H4 (cell line): Measurements from ENCODE around the gene PRSS38. TPM values are rescaled to one million over a fixed set of nuclear protein-coding genes. Genes with fewer than 3 reads are reported as not detected.
"Not testable (repeated sequence)": the region's sequence is repeated elsewhere in the genome, so short reads cannot be mapped to it uniquely, and the experiment has no call there.

Source experiments
- DNase-seq: peaks from one replicate; pipeline ENCODE4 v3.0.0-alpha.2; 2015; ENCODE audit warnings: low spot score
- total RNA-seq: library from RNA; depleted of rRNA; stranded (reverse); fragments of >200 nt; shearing (Covaris generic); gene quantifications from 2 replicates; pipeline ENCODE4 v1.2.3, GENCODE V29; 2014

PRSS38 gene
- total RNA-seq, 1 experiment from 2014 or later: not detected

DNA sequence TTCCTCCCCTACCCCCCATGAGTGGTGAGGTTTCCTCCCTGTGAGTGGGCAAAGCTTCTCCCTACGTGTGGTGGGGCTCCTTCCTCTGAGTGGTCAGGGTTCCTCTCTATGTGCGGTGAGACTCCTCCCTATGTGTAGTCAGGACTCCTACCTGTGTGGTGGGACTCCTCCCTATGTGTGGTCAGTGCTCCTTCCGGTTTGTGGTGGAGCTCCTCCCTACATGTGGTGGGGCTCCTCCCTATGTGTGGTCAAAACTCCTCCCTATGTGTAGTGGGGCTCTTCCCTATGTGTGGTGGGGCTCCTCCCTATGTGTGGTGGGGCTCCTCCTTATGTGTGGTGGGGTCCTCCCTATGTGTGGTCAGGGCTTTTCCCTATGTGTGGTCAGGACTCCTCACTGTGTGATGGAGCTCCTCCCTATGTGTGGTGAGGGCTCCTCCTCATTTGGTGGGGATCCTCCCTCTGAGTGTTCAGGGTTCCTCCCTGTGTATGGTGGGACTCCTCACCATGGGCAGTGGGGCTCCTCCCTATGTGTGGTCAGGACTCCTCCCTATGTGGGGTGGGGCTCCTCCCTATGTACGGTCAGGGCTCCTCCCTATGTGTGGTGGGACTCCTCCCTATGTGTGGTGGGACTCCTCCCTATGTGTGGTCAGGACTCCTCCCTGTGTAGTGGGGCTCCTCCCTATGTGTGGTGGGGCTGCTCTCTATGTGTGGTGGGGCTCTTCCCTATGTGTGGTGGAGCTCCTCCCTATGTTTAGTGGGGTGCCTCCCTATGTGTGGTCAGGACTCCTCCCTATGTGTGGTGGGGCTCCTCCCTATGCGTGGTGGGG is 29.1 kb downstream of the PRSS38 start:
- DNase-seq: no peak

DNA sequence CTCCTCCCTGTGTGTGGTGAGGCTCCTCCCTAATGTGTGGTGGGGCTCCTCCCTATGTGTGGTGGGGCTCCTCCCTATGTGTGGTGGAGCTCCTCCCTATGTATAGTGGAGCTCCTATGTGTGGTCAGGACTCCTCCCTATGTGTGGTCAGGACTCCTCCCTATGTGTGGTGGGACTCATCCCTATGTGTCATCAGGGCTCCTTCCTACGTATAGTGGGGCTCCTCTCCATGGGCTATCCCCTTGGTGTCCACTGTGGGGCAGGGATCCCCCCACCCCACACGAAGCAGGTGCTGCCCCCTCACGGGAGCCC is 29.6 kb downstream of the PRSS38 start:
- no peak for DNase-seq

DNA sequence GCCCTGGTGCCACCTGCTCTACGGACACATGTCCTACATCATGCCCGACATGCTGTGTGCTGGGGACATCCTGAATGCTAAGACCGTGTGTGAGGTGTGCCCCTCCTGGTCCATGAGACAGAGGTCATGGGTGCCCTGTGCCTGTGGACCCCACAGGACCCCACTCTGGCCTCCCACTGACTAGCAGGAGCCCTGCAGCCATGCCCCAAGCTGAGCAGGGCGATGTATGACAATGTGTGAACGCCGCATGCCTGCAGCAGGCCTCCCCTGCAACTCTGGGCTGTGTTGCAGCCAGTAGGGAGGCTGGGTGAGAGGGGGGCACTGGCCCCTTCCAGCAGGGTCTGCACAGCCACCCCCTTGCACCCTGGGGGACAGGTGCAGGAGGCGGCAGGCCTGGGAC is 30.0 kb downstream of the PRSS38 start:
- DNase-seq: no peak

DNA sequence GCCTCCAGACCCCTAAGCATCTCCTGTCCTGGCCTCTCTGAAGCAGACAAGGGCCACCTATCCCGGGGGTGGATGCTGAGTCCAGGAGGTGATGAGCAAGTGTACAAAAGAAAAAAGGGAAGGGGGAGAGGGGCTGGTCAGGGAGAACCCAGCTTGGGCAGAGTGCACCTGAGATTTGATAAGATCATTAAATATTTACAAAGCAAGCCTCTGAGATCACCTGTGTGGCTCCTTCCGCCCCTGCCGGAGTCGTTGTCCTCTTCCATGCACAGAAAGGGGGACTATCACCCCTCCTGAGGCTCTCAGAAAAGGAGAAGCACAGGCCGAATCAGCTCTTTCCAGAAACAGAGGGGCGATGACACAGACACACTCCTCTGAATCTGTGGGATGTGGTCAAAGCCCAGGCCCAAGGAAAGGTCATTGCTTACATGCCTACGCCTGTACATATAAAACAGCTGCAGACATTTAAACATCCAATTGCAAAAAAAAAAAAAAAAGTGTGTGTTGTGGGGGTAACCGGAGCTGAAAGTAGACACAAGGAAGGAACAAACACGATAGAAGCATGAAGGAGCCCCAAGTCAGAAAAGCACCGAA is 30.9 kb downstream of the PRSS38 start:
- DNase-seq: no peak

DNA sequence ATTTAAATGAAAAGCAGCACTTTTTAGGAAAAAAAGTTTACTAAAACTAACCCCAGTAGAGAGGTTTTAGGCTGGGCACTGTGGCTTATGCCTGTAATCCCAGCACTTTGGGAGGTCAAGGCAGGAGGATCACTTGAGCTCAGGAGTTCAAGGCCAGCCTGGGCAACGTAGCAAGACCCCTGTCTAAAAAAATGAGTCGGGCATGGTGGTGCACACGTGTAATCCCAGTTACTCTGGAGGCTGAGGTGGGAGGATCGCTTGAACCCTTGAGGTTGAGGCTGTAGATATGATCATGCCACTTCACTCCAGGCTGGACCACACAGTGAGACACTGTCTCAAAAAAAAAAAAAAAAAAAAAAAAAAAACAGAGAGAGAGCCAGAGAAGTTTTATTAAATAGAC is 31.6 kb downstream of the PRSS38 start:
- DNase-seq: not testable (repeated sequence)

DNA sequence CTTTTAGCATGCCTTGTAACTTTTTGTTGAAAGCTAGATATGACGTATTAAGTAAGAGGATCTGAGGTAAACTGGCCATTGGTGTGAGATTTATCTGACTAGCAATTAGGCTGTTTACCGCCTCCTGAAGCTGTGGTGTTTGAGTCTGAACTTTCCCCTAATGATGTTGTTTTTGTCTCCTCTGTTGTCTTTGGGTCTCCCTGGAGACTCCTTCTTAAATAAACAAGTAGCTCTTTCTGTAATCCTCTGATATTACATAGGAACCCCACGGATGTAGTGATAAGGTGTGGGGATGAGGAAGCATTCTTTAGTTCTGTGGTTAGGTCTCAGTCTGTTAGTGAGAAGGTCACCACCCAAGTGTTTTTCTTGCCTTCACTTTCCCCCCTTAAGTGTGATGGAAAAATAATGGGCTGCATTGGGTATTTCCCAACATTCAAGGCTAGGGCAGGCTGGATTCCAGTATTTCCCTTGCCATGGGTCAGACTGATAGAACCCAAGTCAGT is 33.0 kb downstream of the PRSS38 start:
- DNase-seq: no peak

DNA sequence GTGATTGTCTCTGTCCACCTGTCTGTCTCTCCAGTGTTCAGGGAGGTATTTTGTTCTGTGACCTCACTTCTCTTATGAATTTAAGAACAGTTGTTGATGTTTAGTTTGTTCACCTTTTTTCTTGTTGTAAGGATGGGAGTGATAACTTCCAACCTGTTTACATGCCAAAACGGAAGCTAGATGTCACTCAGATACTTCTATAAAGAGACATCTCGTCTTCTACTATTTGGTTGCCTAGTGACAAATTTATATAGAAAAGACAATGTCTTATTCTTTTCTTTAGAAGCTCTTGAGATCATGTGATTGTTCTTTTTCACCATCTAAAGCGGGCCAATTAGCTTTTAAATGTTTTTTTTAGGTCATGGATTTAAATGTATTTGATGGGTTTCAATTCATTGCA is 33.8 kb downstream of the PRSS38 start:
- DNase-seq: no peak

DNA sequence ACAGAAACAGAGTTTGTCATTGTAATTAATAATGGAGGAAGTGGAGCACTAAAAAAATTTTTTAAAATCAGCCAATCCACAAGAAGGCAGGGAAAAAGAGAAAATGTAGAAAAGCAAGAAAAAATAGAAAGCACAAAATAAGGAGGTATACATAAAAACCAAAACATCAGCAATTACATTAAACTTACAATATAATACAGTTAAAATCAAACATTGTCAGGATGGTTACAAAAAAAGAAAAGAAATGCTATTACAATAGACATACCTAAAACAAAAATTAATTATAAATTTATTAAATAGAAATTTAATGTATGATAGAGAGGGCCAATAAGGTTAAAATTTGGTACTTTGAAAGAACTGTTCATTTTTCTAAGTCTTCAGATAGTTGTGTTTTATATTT is 38.7 kb downstream of the PRSS38 start:
- DNase-seq: no peak

DNA sequence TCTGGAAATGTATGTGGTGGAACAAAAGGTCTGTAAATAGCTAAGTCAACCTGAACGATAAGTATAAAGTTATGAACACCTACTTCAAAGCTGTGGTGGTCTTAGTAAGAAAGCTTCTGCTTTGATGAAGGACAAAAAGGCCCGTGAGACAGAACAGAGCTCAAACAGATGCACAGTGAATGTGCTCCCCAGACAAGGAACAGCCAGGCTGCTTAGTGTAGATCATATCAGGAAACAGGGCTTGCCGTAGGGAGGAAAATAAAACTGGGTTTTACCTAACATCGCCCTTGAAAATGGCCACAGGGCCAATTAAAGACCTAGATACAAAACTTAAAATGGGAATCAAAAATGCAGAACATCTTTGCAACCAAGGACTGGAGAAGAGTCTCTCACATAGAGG is 40.2 kb downstream of the PRSS38 start:
- no peak for DNase-seq

DNA sequence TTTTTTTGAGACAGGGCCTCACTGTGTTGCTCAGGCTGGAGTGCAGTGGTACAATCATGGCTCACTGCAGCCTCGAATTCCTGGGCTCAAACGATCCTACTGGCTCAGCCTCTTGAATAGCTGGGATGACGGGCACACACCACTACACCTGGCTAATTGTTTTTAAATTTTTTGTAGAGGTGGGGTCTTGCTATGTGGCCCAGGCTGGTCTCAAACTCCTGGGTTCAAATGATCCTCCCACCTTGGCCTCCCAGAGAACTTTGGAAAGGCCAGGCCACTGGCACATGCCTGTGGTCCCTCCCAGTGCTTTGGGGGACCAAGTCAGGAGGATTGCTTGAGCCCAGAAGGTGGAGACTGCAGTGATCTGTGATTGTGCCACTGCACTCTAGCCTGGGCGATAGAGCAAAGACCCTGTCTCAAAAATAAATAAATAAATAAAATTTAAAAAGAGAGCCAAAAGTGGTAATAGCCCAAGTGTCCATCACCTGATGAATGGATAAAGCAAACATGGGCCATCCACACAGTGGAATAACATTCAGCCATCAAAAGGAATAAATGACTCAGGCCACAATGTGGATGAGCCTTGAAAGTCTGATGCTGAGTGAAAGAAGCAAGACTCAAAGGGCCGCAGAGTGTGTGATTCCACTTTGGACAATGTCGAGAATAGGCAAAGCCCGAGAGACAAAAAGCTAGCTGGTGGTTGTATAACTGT is 40.8 kb downstream of the PRSS38 start:
- DNase-seq: no peak

DNA sequence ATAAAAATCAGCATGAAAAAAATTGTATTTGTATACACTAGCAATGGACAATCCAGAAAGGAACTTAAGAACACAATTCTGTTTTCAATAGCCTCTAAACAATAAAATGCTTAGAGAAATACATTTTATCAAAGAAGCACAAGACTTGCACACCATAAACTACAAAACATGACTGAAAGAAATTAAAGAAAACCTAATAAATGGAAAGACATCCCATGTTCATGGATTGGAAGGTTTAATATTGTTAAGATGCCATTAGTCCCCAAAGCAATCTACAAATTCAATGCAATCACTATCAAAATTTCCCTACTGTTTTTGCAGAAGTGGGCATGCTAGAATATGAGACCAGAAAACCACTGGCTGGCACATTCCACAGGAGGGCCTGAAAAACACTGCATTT is 49.4 kb downstream of the PRSS38 start:
- DNase-seq: no peak

DNA sequence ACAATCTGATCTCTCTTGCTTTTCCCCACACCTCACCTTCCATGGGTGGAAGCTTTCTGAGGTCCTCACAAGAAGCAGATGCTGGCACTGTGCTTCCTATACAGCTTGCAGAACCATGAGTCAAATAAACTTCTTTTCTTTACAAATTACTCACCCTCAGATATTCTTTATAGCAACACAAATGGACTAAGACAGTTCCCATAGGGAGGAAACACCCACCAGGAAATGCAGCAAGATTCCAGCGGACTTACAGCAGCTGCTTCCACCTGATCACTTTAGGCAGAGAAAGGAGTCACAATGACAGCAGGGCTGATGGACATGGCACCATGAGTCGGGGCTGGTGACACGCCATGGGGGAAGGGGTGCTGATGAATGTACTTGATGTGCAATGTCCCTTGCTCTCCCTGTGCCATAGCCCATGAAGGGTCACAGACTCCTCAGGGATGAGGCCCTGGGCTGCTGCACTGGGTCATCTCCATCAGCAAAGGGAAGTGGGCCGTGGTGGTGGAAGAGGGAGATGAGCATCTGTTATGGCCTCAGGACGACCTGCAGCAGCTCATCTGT is 53.9 kb downstream of the PRSS38 start:
- peak; percentile 21 for DNase-seq

DNA sequence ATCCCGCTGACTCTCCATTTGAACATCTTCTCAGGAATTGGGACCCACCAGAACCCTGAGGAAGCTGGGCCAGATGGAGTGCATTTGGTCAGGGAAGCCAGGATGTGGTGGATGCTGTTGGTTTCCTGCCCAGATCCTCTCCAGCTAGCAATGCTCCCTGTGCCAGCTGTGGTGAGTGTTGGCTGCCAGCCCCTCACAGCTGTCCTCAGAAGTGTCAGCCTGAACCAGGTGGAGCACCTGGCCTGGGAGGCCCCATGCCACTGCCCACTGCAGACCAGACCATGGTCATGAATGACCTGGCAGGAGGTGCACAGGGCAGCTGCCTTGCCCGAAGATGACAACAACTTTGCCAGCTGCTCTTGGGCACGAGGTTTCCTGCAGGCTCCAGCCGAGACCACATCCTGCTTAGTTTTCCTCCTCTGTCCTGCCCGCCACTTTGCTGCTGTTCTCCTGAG is 54.4 kb downstream of the PRSS38 start:
- DNase-seq: peak; percentile 76

DNA sequence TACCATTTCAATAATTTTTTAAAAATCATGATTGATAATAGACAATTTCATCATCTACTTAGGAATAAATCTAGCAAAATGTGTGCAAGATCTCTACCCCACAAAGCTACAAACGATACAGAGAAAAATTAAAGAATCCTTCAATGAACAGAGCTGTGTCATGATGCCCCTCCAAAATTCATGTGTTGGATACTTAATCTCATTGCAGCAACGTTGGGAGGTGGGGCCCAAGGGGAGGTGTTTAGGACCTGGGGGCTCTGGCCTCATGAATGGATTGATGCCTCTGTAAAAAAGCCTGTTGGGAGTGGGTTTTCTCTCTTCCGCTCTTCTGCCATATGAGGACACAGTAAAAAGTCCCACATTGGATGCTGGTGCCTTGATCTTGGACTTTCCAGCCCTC is 54.9 kb downstream of the PRSS38 start:
- DNase-seq: no peak

DNA sequence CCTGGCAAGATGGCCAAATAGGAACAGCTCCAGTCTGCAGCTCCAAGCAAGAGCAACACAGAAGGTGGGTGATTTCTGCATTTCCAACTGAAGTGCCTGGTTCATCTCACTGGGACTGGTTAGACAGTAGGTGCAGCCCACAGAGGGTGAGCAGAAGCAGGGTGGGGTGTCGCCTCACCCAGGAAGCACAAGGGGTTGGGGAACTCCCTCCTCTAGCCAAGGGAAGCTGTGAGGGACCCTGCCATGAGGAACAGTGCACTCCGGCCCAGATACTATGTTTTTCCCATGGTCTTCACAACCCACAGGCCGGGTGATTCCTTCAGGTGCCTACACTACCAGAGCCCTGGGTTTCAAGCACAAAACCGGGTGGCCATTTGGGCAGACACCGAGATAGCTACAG is 56.4 kb downstream of the PRSS38 start:
- DNase-seq: not testable (repeated sequence)

DNA sequence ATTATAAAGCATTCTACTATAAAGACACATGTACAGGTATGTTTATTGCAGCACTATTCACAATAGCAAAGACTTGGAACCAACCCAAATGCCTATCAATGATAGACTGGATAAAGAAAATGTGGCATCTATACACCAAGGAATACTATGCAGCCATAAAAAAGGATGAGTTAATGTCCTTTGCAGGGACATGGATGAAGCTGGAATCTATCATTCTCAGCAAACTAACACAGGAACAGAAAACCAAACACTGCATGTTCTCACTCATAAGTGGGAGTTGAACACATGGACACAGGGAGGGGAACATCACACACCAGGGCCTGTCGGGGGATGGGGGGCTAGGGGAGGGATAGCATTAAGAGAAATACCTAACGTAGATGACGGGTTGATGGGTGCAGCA is 62.3 kb downstream of the PRSS38 start:
- not testable (repeated sequence) for DNase-seq

DNA sequence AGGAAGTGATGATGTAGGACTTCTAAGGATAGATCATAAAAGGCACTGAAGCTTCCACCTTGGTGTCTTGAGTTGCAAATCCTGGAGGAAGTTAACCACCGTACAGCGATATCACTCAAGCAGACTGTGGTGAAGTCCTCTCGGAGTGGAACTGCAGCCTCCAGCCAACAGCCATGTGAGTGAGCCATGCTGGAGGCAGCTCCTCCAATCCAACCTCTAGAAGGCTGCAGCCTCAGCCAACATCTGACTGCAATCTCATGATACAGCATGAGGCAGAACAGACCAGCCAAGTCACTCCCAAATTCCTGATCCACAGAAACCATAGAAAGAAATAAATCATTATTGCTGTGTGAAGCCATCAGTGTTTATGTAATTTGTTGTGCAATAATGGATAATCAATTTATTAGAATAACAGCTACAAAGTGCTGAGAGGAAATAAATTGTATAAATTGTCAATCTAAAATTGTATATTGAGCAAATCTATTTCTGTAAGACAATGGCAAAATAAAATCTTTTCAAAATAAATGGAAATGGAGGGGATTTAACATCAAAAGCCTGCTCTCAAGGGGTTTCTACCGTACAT is 65.0 kb downstream of the PRSS38 start:
- DNase-seq: no peak

DNA sequence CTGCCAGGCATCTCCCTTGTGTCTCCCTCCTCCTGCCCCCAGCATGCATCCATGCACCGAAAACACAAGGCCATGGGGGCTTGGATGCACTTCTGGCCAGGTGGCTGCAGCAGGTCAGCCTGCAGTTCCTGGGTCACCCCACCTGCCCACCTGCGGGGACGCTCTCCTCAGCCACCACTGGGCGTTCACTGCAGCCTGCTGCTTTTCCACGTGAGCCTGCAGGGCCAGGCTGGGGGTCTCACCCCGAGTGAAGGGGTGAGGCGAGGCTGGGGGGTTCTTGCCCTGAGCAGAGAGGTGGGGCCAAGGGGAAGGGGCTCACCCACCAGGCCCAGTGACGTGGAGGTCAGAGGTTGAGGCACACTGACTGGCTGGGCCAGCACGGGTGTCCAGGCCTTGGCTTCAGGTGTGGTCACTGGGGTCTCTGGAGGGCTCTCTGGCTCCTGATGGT is 67.6 kb downstream of the PRSS38 start:
- no peak for DNase-seq

DNA sequence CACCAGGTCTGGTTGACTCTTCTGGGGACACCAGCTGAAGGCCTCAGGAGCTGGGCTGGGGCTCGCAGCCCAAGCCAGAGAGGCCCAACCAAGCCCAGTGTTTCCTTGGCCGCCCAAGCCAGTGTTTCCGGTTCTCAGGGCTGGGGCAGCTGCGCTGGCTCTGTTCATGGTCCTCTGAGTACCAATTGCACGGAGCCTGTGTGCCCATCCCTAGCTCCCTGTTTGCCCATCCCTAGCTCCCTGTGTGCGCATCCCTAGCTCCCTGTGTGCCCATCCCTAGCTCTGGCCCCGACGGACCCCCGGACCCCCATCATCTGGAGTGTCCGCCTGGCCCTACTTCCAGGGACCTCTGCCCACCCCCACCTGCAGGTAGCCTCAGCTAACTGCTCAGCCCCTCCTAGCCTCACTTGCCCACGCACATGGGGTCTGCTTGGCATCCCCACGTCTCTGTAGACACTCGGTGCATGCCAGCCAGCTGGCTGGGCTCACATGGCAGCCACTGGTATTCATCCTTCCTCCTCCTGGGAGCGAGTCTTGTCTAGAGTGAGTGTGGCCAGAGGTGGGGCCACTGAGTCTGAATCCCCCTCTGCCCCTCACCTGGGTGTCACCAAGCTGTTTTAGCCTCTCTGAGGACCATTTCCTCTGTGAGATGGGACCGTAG is 68.3 kb downstream of the PRSS38 start:
- DNase-seq: no peak

DNA sequence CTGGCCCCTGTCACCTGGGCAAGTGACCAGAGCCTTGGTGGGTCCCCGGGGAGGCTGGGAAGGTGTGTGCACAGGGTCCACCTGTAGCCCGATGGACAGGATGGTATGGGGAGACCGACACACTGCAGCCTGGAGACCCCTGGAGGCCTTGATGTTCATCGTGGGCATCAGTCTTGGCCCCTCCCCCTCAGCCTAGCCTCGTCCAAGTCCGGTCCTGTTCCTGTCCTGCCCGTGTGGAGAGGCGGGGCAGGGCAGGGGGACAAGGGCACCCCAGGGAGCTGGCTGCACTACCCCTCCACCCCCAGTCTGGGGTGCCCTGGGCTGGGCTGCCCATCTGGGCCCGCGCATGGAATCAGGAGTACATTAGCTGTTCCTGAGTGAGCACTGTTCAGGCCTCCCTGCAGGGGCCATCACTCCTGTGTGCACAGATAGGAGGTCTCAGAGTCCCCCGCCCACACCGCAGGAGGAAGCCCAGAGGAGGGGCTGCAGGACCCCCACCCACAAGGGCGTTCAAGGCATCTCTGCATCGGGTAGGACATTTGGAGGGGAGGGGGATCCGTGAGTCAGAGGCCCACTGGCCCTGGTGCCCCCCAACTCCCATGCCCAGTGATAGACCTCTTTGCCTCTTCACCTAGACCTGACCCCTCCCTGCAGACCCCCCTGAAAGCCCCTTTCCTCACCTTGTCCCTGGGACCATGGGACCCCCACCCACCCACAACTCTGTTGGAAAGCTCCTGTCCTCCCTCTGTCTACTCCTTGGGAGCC is 69.1 kb downstream of the PRSS38 start:
- DNase-seq: no peak
